Measurements from ENCODE around the gene KCNH2. TPM values are rescaled to one million over a fixed set of nuclear protein-coding genes. Genes with fewer than 3 reads are reported as not detected.

The KCNH2 gene
- total RNA-seq, 1 experiment from 2014 or later: 16.2 TPM

DNA sequence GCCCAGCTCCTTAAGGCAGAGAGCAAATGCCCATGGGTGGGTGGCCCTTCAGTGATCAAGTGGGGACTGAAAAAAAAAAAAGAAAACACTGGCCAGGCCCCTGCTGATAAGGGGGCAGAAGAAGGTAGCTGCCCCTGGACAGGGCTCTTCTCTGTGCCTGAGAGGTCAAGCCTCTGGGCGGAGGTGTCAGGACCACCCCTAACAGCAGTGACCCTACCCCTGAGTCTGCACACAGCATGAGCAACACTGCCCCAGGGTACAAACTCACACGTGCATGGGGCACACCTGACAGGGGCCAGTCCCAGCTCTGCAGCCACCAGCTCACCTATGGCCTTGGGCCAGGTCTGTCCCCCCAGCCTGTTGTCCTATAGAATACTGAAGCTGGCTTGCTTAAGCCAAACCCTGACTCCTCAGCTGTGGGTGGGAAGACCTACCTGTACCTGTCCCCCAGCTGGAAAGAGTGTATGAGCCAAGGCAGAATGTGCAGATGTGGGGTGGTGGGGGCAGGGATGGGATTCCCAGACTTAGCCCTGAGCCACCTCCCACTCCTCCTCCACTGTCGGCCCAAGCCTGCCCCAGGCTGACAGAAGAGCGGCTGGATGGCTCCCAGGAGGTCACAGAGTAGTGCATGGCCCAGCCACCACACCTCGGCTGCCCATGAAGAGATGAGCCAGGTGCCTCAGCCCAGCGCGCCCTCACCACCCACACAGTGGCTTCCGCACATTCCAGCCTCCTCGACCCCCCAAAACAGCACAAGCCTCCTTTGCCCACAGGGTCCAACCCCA, 23.7 kb downstream of the KCNH2 start (continued):
- TF ChIP-seq, protein P1, sequence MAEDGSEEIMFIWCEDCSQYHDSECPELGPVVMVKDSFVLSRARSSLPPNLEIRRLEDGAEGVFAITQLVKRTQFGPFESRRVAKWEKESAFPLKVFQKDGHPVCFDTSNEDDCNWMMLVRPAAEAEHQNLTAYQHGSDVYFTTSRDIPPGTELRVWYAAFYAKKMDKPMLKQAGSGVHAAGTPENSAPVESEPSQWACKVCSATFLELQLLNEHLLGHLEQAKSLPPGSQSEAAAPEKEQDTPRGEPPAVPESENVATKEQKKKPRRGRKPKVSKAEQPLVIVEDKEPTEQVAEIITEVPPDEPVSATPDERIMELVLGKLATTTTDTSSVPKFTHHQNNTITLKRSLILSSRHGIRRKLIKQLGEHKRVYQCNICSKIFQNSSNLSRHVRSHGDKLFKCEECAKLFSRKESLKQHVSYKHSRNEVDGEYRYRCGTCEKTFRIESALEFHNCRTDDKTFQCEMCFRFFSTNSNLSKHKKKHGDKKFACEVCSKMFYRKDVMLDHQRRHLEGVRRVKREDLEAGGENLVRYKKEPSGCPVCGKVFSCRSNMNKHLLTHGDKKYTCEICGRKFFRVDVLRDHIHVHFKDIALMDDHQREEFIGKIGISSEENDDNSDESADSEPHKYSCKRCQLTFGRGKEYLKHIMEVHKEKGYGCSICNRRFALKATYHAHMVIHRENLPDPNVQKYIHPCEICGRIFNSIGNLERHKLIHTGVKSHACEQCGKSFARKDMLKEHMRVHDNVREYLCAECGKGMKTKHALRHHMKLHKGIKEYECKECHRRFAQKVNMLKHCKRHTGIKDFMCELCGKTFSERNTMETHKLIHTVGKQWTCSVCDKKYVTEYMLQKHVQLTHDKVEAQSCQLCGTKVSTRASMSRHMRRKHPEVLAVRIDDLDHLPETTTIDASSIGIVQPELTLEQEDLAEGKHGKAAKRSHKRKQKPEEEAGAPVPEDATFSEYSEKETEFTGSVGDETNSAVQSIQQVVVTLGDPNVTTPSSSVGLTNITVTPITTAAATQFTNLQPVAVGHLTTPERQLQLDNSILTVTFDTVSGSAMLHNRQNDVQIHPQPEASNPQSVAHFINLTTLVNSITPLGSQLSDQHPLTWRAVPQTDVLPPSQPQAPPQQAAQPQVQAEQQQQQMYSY (CRISPR knock-in tag; IDR thresholded peaks at IDR 0.05): no peak
- no peak for TF ChIP-seq TEAD4 (CRISPR knock-in tag; IDR thresholded peaks at IDR 0.05)
- TF ChIP-seq, protein P2, sequence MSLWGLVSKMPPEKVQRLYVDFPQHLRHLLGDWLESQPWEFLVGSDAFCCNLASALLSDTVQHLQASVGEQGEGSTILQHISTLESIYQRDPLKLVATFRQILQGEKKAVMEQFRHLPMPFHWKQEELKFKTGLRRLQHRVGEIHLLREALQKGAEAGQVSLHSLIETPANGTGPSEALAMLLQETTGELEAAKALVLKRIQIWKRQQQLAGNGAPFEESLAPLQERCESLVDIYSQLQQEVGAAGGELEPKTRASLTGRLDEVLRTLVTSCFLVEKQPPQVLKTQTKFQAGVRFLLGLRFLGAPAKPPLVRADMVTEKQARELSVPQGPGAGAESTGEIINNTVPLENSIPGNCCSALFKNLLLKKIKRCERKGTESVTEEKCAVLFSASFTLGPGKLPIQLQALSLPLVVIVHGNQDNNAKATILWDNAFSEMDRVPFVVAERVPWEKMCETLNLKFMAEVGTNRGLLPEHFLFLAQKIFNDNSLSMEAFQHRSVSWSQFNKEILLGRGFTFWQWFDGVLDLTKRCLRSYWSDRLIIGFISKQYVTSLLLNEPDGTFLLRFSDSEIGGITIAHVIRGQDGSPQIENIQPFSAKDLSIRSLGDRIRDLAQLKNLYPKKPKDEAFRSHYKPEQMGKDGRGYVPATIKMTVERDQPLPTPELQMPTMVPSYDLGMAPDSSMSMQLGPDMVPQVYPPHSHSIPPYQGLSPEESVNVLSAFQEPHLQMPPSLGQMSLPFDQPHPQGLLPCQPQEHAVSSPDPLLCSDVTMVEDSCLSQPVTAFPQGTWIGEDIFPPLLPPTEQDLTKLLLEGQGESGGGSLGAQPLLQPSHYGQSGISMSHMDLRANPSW (CRISPR knock-in tag; conservative IDR thresholded peaks at IDR 0.05; ENCODE audit: low read depth): no peak
- TF ChIP-seq, protein P3, sequence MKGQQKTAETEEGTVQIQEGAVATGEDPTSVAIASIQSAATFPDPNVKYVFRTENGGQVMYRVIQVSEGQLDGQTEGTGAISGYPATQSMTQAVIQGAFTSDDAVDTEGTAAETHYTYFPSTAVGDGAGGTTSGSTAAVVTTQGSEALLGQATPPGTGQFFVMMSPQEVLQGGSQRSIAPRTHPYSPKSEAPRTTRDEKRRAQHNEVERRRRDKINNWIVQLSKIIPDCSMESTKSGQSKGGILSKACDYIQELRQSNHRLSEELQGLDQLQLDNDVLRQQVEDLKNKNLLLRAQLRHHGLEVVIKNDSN (CRISPR knock-in tag; IDR thresholded peaks at IDR 0.05): no peak
- TF ChIP-seq, protein P4, sequence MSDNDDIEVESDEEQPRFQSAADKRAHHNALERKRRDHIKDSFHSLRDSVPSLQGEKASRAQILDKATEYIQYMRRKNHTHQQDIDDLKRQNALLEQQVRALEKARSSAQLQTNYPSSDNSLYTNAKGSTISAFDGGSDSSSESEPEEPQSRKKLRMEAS (CRISPR knock-in tag; IDR thresholded peaks at IDR 0.05): no peak

DNA sequence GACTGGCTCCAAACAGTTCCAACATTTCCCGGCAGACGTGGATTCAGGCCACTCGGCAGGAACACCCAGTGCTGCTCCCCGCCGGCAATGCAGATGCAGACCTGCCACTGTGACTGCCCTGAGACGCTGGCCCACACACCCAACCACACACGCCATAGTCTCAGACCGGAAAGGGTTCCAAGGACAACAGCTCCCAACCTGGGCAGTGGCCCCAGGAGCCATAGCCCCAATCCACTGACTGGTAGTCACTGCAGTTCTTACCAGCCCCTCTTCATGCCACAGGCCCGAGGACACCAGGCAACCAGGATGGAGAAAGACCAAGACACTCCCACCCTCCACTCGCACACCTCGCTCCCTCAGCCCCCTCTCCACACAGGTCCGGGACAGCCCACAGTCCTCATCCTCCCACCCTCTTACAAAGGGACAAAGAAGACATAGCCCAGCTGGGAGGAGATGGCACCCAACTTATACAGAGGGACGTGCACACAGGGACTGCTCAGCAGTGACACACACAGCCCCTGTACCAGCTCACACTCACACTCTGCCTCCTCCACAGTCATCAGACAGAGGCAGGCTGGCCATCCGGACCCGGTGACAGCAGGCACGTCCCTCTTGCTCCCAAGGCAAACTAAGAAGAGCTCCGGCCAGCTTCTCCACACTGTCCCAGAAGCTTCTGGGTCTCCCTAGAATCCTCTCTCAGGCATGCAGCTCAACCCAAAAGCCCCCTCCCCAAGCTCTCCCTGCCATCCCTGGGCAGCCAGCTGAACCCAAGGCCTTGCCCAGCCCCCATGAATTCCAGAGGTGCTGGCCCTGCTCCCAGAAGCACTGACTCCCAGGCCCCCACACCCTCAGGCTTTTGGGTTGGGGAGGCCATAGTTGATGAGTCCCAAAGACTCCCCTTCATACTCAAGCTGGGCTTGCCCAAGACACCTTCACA, 24.8 kb downstream of the KCNH2 start:
- ATAC-seq: no peak
- ChIA-PET CTCF (interaction anchor here (0.5 to 3.0 kb wide), 7 partner anchors 10 to 1073 kb away, joined by 3 to 9 read pairs (median 4); no protein-coding TSS in a partner anchor), POLR2A (no interaction called here)
- Mint-ChIP-seq H3K27me3 (ENCODE audit: low read depth) (peaks cover 5% of the 10 kb centered on the region), H3K4me1 (peaks cover 26% of the 10 kb centered on the region), H3K27ac (no peak overlapping the region), H3K9me3 (no peaks in the 10 kb centered on the region), H3K36me3 (peaks cover 4% of the 10 kb centered on the region; the same call in 1 of the 2 replicates), H3K4me3 (no peak overlapping the region)
- DNase-seq (ENCODE audit: low spot score): no peak
- no peak for TF ChIP-seq ZNF396 (CRISPR knock-in tag; IDR thresholded peaks at IDR 0.05; ENCODE audit: borderline replicate concordance)
- TF ChIP-seq, protein P5, sequence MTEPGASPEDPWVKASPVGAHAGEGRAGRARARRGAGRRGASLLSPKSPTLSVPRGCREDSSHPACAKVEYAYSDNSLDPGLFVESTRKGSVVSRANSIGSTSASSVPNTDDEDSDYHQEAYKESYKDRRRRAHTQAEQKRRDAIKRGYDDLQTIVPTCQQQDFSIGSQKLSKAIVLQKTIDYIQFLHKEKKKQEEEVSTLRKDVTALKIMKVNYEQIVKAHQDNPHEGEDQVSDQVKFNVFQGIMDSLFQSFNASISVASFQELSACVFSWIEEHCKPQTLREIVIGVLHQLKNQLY (CRISPR knock-in tag; IDR thresholded peaks at IDR 0.05): no peak
- TF ChIP-seq, protein P1 (CRISPR knock-in tag; IDR thresholded peaks at IDR 0.05): no peak
- TF ChIP-seq, protein P6, sequence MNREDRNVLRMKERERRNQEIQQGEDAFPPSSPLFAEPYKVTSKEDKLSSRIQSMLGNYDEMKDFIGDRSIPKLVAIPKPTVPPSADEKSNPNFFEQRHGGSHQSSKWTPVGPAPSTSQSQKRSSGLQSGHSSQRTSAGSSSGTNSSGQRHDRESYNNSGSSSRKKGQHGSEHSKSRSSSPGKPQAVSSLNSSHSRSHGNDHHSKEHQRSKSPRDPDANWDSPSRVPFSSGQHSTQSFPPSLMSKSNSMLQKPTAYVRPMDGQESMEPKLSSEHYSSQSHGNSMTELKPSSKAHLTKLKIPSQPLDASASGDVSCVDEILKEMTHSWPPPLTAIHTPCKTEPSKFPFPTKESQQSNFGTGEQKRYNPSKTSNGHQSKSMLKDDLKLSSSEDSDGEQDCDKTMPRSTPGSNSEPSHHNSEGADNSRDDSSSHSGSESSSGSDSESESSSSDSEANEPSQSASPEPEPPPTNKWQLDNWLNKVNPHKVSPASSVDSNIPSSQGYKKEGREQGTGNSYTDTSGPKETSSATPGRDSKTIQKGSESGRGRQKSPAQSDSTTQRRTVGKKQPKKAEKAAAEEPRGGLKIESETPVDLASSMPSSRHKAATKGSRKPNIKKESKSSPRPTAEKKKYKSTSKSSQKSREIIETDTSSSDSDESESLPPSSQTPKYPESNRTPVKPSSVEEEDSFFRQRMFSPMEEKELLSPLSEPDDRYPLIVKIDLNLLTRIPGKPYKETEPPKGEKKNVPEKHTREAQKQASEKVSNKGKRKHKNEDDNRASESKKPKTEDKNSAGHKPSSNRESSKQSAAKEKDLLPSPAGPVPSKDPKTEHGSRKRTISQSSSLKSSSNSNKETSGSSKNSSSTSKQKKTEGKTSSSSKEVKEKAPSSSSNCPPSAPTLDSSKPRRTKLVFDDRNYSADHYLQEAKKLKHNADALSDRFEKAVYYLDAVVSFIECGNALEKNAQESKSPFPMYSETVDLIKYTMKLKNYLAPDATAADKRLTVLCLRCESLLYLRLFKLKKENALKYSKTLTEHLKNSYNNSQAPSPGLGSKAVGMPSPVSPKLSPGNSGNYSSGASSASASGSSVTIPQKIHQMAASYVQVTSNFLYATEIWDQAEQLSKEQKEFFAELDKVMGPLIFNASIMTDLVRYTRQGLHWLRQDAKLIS (CRISPR knock-in tag; IDR thresholded peaks at IDR 0.05; ENCODE audit: borderline replicate concordance): no peak
- TF ChIP-seq, protein P7, sequence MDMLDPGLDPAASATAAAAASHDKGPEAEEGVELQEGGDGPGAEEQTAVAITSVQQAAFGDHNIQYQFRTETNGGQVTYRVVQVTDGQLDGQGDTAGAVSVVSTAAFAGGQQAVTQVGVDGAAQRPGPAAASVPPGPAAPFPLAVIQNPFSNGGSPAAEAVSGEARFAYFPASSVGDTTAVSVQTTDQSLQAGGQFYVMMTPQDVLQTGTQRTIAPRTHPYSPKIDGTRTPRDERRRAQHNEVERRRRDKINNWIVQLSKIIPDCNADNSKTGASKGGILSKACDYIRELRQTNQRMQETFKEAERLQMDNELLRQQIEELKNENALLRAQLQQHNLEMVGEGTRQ (CRISPR knock-in tag; IDR thresholded peaks at IDR 0.05): no peak
- no peak for TF ChIP-seq SOX15 (CRISPR knock-in tag; IDR thresholded peaks at IDR 0.05)
- no peak for TF ChIP-seq FOXK1 (CRISPR knock-in tag; IDR thresholded peaks at IDR 0.05)
- no peak for TF ChIP-seq NFYB (CRISPR knock-in tag; conservative IDR thresholded peaks at IDR 0.05; ENCODE audit: low read depth)
- no peak for TF ChIP-seq ESRRA (CRISPR knock-in tag; IDR thresholded peaks at IDR 0.05; ENCODE audit: borderline replicate concordance)
- TF ChIP-seq ZNF317 (CRISPR knock-in tag; IDR thresholded peaks at IDR 0.05; ENCODE audit: borderline replicate concordance, low read depth): no peak

Data from WTC11 (cell line).